Hepatocyte (in vitro differentiated cells): ENCODE results near the gene ULK2. TPM values are rescaled to one million over a fixed set of nuclear protein-coding genes. Genes with fewer than 3 reads are reported as not detected.
A peak's percentile ranks its signal among the peaks of the same experiment; 100 is the strongest.

Experiments used
- DNase-seq: peaks from one replicate; pipeline ENCODE4 v3.0.0-alpha.2; 2016; ENCODE audit warnings: low spot score
- H2AFZ ChIP-seq: fragments of 200-600 bp; sonication (generic); 2 replicates; pipeline ENCODE4 v1.6.0; 2016; ENCODE audit warnings: antibody characterized with exemption, mild to moderate bottlenecking
- H3K27ac ChIP-seq: fragments of 200-600 bp; sonication (generic); 2 replicates; pipeline ENCODE4 v1.5.1; 2016; ENCODE audit warnings: mild to moderate bottlenecking
- H3K27me3 ChIP-seq: fragments of 200-600 bp; sonication (generic); 2 replicates; pipeline ENCODE4 v1.6.1; 2016
- H3K36me3 ChIP-seq: fragments of 200-600 bp; sonication (generic); replicated peaks from 2 replicates; pipeline ENCODE4 v1.5.1; 2016; ENCODE audit warnings: low read depth; ENCODE audit not compliant: insufficient read depth
- H3K4me1 ChIP-seq: fragments of 200-600 bp; sonication (generic); 2 replicates; pipeline ENCODE4 v1.5.1; 2016; ENCODE audit warnings: mild to moderate bottlenecking, moderate library complexity; ENCODE audit not compliant: insufficient read depth
- H3K4me2 ChIP-seq: fragments of 200-600 bp; sonication (generic); 2 replicates; pipeline ENCODE4 v1.6.0; 2016
- H3K4me3 ChIP-seq: fragments of 200-600 bp; sonication (generic); 2 replicates; pipeline ENCODE4 v1.5.1; 2016; ENCODE audit warnings: mild to moderate bottlenecking
- H3K79me2 ChIP-seq: fragments of 200-600 bp; sonication (generic); 2 replicates; pipeline ENCODE4 v1.6.0; 2017; ENCODE audit warnings: mild to moderate bottlenecking
- H3K9me2 ChIP-seq: fragments of 200-600 bp; sonication (generic); replicated peaks from 2 replicates; pipeline ENCODE4 v1.6.0; 2017; ENCODE audit warnings: mild to moderate bottlenecking; ENCODE audit not compliant: insufficient read depth
- H3K9me3 ChIP-seq: fragments of 200-600 bp; sonication (generic); 2 replicates; pipeline ENCODE4 v1.5.1; 2016; ENCODE audit warnings: low read depth, mild to moderate bottlenecking
- H4K20me1 ChIP-seq: fragments of 200-600 bp; sonication (generic); 2 replicates; pipeline ENCODE4 v1.6.0; 2016; ENCODE audit warnings: mild to moderate bottlenecking; ENCODE audit not compliant: insufficient read depth, poor library complexity, severe bottlenecking
- CTCF ChIP-seq: fragments of 200-600 bp; sonication (generic); IDR thresholded peaks from 2 replicates; pipeline ENCODE4 v1.5.1; 2016; ENCODE audit warnings: antibody characterized with exemption, mild to moderate bottlenecking; ENCODE audit not compliant: poor library complexity
- EZH2 ChIP-seq: fragments of 200-600 bp; sonication (generic); IDR thresholded peaks from 2 replicates; pipeline ENCODE4 v1.6.1; 2016; ENCODE audit warnings: antibody characterized with exemption, mild to moderate bottlenecking, borderline replicate concordance
- EZH2phosphoT487 ChIP-seq: fragments of 200-600 bp; sonication (generic); IDR thresholded peaks from one replicate; pipeline ENCODE4 v1.6.1; 2018; ENCODE audit warnings: antibody characterized with exemption, mild to moderate bottlenecking, low read depth, moderate library complexity; ENCODE audit not compliant: unreplicated experiment, severe bottlenecking
- WGBS: methylation state at CpG from one replicate; pipeline ENCODE4 v1.1.6; 2016; ENCODE audit warnings: low lambda C conversion rate; ENCODE audit errors: missing lambda C conversion rate; 5-methylcytosine and 5-hydroxymethylcytosine counted together
- polyA plus RNA-seq: library from polyadenylated mRNA; unstranded; fragments of >200 nt; fragmentation: Nextera tagmentation; extraction: Ambion mirVana; gene quantifications from 2 replicates; pipeline ENCODE4 v1.2.1, GENCODE V29; 2016
- total RNA-seq: library from RNA; depleted of rRNA; stranded (reverse); fragments of >200 nt; gene quantifications from 2 replicates; pipeline ENCODE4 v1.2.3, GENCODE V29; 2014

Gene ULK2
- total and polyA plus RNA-seq, 2 experiments from 2014 or later = 10.6 to 18.0 TPM

GRCh38 chr17:19909139-19909538, 41.4 kb upstream of the ULK2 start:
- TF ChIP-seq CTCF (no peak), EZH2 (no peak), EZH2phosphoT487 (no peak)
- H4K20me1 ChIP-seq = no peaks in the 10 kb centered on the region
- no peaks in the 10 kb centered on the region for H3K9me2 ChIP-seq
- H3K4me3 ChIP-seq = no peak overlapping the region
- no peaks in the 10 kb centered on the region for H3K79me2 ChIP-seq
- H3K36me3 ChIP-seq = no peaks in the 10 kb centered on the region
- H3K9me3 ChIP-seq = no peaks in the 10 kb centered on the region
- WGBS = 81% methylated on average over 6 of the region's 6 CpGs
- H3K4me1 ChIP-seq = no peaks in the 10 kb centered on the region
- H3K27me3 ChIP-seq = no peaks in the 10 kb centered on the region
- no peak overlapping the region for H2AFZ ChIP-seq
- H3K4me2 ChIP-seq = no peak overlapping the region
- DNase-seq = no peak
- H3K27ac ChIP-seq = no peak overlapping the region

GRCh38 chr17:19905502-19905901, 37.8 kb upstream of the ULK2 start:
- DNase-seq = no peak
- no peaks in the 10 kb centered on the region for H3K79me2 ChIP-seq
- H2AFZ ChIP-seq = no peak overlapping the region
- H4K20me1 ChIP-seq = no peaks in the 10 kb centered on the region
- H3K9me3 ChIP-seq = no peaks in the 10 kb centered on the region
- TF ChIP-seq CTCF (no peak), EZH2 (no peak), EZH2phosphoT487 (no peak)
- H3K4me1 ChIP-seq = no peaks in the 10 kb centered on the region
- 86% methylated on average over 5 of the region's 5 CpGs for WGBS
- no peaks in the 10 kb centered on the region for H3K36me3 ChIP-seq
- no peak overlapping the region for H3K4me3 ChIP-seq
- H3K27ac ChIP-seq = no peak overlapping the region
- H3K27me3 ChIP-seq = no peaks in the 10 kb centered on the region
- no peaks in the 10 kb centered on the region for H3K9me2 ChIP-seq
- H3K4me2 ChIP-seq = no peak overlapping the region

- no peak for DNase-seq
- 88% methylated on average over 5 of the region's 5 CpGs for WGBS
- H3K4me2 ChIP-seq = no peak overlapping the region
- H3K9me2 ChIP-seq = no peaks in the 10 kb centered on the region
- no peaks in the 10 kb centered on the region for H3K79me2 ChIP-seq
- H3K27ac ChIP-seq = no peak overlapping the region
- no peak overlapping the region for H3K4me3 ChIP-seq
- no peak overlapping the region for H2AFZ ChIP-seq
- no peaks in the 10 kb centered on the region for H4K20me1 ChIP-seq
- H3K9me3 ChIP-seq = no peaks in the 10 kb centered on the region
- H3K27me3 ChIP-seq = no peaks in the 10 kb centered on the region
- no peaks in the 10 kb centered on the region for H3K4me1 ChIP-seq
- no peaks in the 10 kb centered on the region for H3K36me3 ChIP-seq
- no peak for TF ChIP-seq EZH2phosphoT487
- no peak for TF ChIP-seq EZH2
- TF ChIP-seq CTCF = no peak
Observed at GRCh38 chr17:19904924-19905323, 37.2 kb upstream of the ULK2 start.

- no peak for DNase-seq
- Histone ChIP-seq H3K4me3 (no peak overlapping the region), H3K9me2 (no peaks in the 10 kb centered on the region), H3K27ac (peak overlapping the region; percentile 21), H3K9me3 (no peaks in the 10 kb centered on the region), H3K4me1 (no peaks in the 10 kb centered on the region), H4K20me1 (no peaks in the 10 kb centered on the region), H3K79me2 (no peaks in the 10 kb centered on the region), H3K36me3 (no peaks in the 10 kb centered on the region), H3K4me2 (no peak overlapping the region), H2AFZ (no peak overlapping the region), H3K27me3 (no peaks in the 10 kb centered on the region)
- TF ChIP-seq EZH2 = no peak
- TF ChIP-seq CTCF = no peak
- TF ChIP-seq EZH2phosphoT487 = no peak
Observed at GRCh38 chr17:19904412-19904811, 36.7 kb upstream of the ULK2 start.
